HCT116 (cell line): ENCODE data around the gene USP8. TPM values are rescaled to one million over a fixed set of nuclear protein-coding genes. Genes with fewer than 3 reads are reported as not detected.

Source experiments
- ATAC-seq: fragments of 200-7000 bp; cut with Tn5 transposase; 2 replicates; pipeline ENCODE4 v1.9.1; 2020; ENCODE audit warnings: mild to moderate bottlenecking, moderate library complexity
- BruUV-seq: library from RNA; stranded (reverse); fragments of 400-500 nt; replicated peaks from 2 replicates; lab custom pipeline; 2021; lab: Mats Ljungman, UMichigan
- CTCF ChIA-PET: fragments of 300-600 bp; sonication (Branson Sonifier 250); formaldehyde crosslinking; loops from one replicate; lab custom pipeline; 2021; ENCODE audit warnings: antibody characterized with exemption; lab: Charles Lee
- POLR2A ChIA-PET: fragments of 300-600, 350-600 bp; sonication (Branson Sonifier 250); formaldehyde crosslinking; loops from one replicate; lab custom pipeline; 2021; ENCODE audit warnings: antibody characterized with exemption; lab: Charles Lee
- RAD21 ChIA-PET, 2 experiments: fragments of 300-600 bp; sonication (Branson Sonifier 250); formaldehyde crosslinking; loops; one replicate each; lab custom pipeline; 2023; ENCODE audit warnings: low total read pairs in 2 of 2; ENCODE audit not compliant: uncharacterized antibody in 2 of 2, unreplicated experiment in 2 of 2, low non-redundant PET in 1 of 2; lab: Charles Lee
- DNase-seq: peaks from one replicate; pipeline ENCODE4 v3.0.0-alpha.2; 2010; ENCODE audit warnings: low read depth, low spot score
- H2AFZ ChIP-seq: fragments of 200-600 bp; shearing (Covaris generic), sonication (generic); 2 replicates; pipeline ENCODE4 v1.6.1; 2017; ENCODE audit warnings: low read depth, mixed run types, mixed read lengths, antibody characterized with exemption, low read length; ENCODE audit not compliant: poor library complexity, severe bottlenecking
- H3K27ac ChIP-seq: 2 replicates; pipeline ENCODE4 v1.5.1; 2012; ENCODE audit warnings: low read depth, low read length
- H3K27me3 ChIP-seq: fragments of 200-600 bp; sonication (generic); 2 replicates; pipeline ENCODE4 v1.6.1; 2016; ENCODE audit warnings: mixed run types, low read length, mixed read lengths; ENCODE audit not compliant: insufficient read depth
- H3K36me3 ChIP-seq, 2 experiments: fragments of 200-500 bp in 1 of 2; fragments of 200-600 bp in 1 of 2; sonication (Bioruptor generic) in 1 of 2; sonication (generic) in 1 of 2; 2 replicates each; pipeline versions ENCODE4 v1.5.1 to v1.6.1; 2014 to 2016; ENCODE audit warnings: low read length in 2 of 2, inconsistent platforms in 1 of 2, mixed read lengths in 1 of 2, mixed run types in 1 of 2; ENCODE audit not compliant: insufficient read depth in 2 of 2, control insufficient read depth in 1 of 2
- H3K4me1 ChIP-seq, 2 experiments: fragments of 200-600 bp in 1 of 2; sonication (generic) in 1 of 2; 2 replicates each; pipeline versions ENCODE4 v1.5.1 to v1.6.1; 2012 to 2017; ENCODE audit warnings: low read length in 2 of 2, inconsistent platforms in 1 of 2, mild to moderate bottlenecking in 1 of 2, mixed read lengths in 1 of 2, mixed run types in 1 of 2, moderate library complexity in 1 of 2; ENCODE audit not compliant: insufficient read depth in 2 of 2, control insufficient read depth in 1 of 2
- H3K4me2 ChIP-seq: fragments of 200-600 bp; sonication (generic); 2 replicates; pipeline ENCODE4 v1.6.1; 2017; ENCODE audit warnings: mixed run types, low read length, mixed read lengths
- H3K4me3 ChIP-seq, 2 experiments: fragments of 200-600 bp in 1 of 2; sonication (generic) in 1 of 2; replicated peaks in 1 of 2; 2 replicates each; pipeline ENCODE4 v1.5.1; 2011 to 2016; ENCODE audit warnings: low read length in 2 of 2, control low read depth in 1 of 2, low read depth in 1 of 2, mild to moderate bottlenecking in 1 of 2, mixed read lengths in 1 of 2, mixed run types in 1 of 2
- H3K79me2 ChIP-seq: fragments of 200-600 bp; sonication (generic); 2 replicates; pipeline ENCODE4 v1.6.1; 2017; ENCODE audit warnings: mild to moderate bottlenecking, mixed run types, low read length, moderate library complexity, mixed read lengths; ENCODE audit not compliant: insufficient read depth
- H3K9ac ChIP-seq: fragments of 200-600 bp; sonication (generic); 2 replicates; pipeline ENCODE4 v1.6.1; 2016; ENCODE audit warnings: low read length, mixed read lengths
- H3K9me2 ChIP-seq: fragments of 200-600 bp; sonication (generic), shearing (Covaris generic); 2 replicates; pipeline ENCODE4 v1.6.1; 2017; ENCODE audit warnings: mixed run types, mild to moderate bottlenecking, moderate library complexity; ENCODE audit not compliant: insufficient read depth
- H3K9me3 ChIP-seq, 2 experiments: fragments of 200-500 bp in 1 of 2; fragments of 200-600 bp in 1 of 2; sonication (Bioruptor generic) in 1 of 2; sonication (generic) in 1 of 2; 2 replicates each; pipeline ENCODE4 v1.6.1; 2014 to 2017; ENCODE audit warnings: low read length in 2 of 2, mixed read lengths in 2 of 2, inconsistent platforms in 1 of 2, low read depth in 1 of 2, mild to moderate bottlenecking in 1 of 2, mixed run types in 1 of 2, moderate library complexity in 1 of 2; ENCODE audit not compliant: control insufficient read depth in 1 of 2, insufficient read depth in 1 of 2
- H4K20me1 ChIP-seq: fragments of 200-600 bp; sonication (generic), shearing (Covaris generic); 2 replicates; pipeline ENCODE4 v1.6.1; 2017; ENCODE audit warnings: mixed run types, mild to moderate bottlenecking, moderate library complexity; ENCODE audit not compliant: insufficient read depth
- ATF3 ChIP-seq: IDR thresholded peaks from 2 replicates; pipeline ENCODE4 v1.6.1; 2012
- CEBPB ChIP-seq: IDR thresholded peaks from 2 replicates; pipeline ENCODE4 v1.6.1; 2012; ENCODE audit warnings: low read depth
- EGR1 ChIP-seq: IDR thresholded peaks from 2 replicates; pipeline ENCODE4 v1.6.1; 2012; ENCODE audit warnings: low read depth
- ELF1 ChIP-seq: IDR thresholded peaks from 2 replicates; pipeline ENCODE4 v1.6.1; 2012; ENCODE audit warnings: low read depth, borderline replicate concordance
- EZH2phosphoT487 ChIP-seq: fragments of 200-600 bp; IDR thresholded peaks from 2 replicates; pipeline ENCODE4 v1.6.1; 2018; ENCODE audit warnings: antibody characterized with exemption, borderline replicate concordance
- JUND ChIP-seq: IDR thresholded peaks from 2 replicates; pipeline ENCODE4 v1.6.1; 2012
- MAX ChIP-seq: IDR thresholded peaks from 2 replicates; pipeline ENCODE4 v1.6.1; 2012
- POLR2A ChIP-seq: IDR thresholded peaks from 2 replicates; pipeline ENCODE4 v1.7.0; 2011; ENCODE audit warnings: borderline replicate concordance; ENCODE audit not compliant: insufficient read depth, insufficient read length; ENCODE audit errors: extremely low read depth
- POLR2AphosphoS5 ChIP-seq: IDR thresholded peaks from 2 replicates; pipeline ENCODE4 v1.6.1; 2011; ENCODE audit warnings: mild to moderate bottlenecking, low read depth, low read length, moderate library complexity
- RAD21 ChIP-seq: IDR thresholded peaks from 2 replicates; pipeline ENCODE4 v1.6.1; 2012; ENCODE audit warnings: low read depth, mild to moderate bottlenecking
- REST ChIP-seq: IDR thresholded peaks from 2 replicates; pipeline ENCODE4 v1.6.1; 2012; ENCODE audit warnings: low read depth
- SIN3A ChIP-seq: IDR thresholded peaks from 2 replicates; pipeline ENCODE4 v1.6.1; 2012; ENCODE audit warnings: low read depth
- SP1 ChIP-seq: IDR thresholded peaks from 2 replicates; pipeline ENCODE4 v1.6.1; 2012; ENCODE audit warnings: low read depth
- SRF ChIP-seq: IDR thresholded peaks from 2 replicates; pipeline ENCODE4 v1.6.1; 2012; ENCODE audit warnings: low read depth
- TCF7L2 ChIP-seq: IDR thresholded peaks from 2 replicates; pipeline ENCODE4 v1.7.0; 2011; ENCODE audit warnings: borderline replicate concordance, inconsistent platforms; ENCODE audit not compliant: insufficient read depth, insufficient read length; ENCODE audit errors: extremely low read depth
- YY1 ChIP-seq: IDR thresholded peaks from 2 replicates; pipeline ENCODE4 v1.6.1; 2011; ENCODE audit warnings: low read length, low read depth, moderate library complexity, mild to moderate bottlenecking; ENCODE audit not compliant: insufficient replicate concordance; ENCODE audit errors: extremely low read depth
- ZNF274 ChIP-seq: fragments of 200-500 bp; sonication (Bioruptor generic); IDR thresholded peaks from 2 replicates; pipeline ENCODE4 v1.6.1; 2014; ENCODE audit warnings: mild to moderate bottlenecking, low read depth, low read length, inconsistent platforms
- intact Hi-C: fragments of 100-400 bp; cut with micrococcal nuclease; formaldehyde crosslinking; loops from 2 replicates; pipeline ENCODE4 v1.10.0; 2022
- total RNA-seq: library from RNA; stranded (reverse); gene quantifications from one replicate; pipeline ENCODE4 v1.2.1, GENCODE V29; 2021; ENCODE audit not compliant: unreplicated experiment
- TF ChIP-seq, protein P1 (sequence below), 3 experiments: fragments of 200-600 bp in 1 of 3; sonication (generic) in 1 of 3; IDR thresholded peaks in 2 of 3; conservative IDR thresholded peaks in 1 of 3; 2 replicates each; pipeline ENCODE4 v1.5.1; 2012 to 2017; ENCODE audit warnings: low read depth in 2 of 3, low read length in 2 of 3, antibody characterized with exemption in 1 of 3, borderline replicate concordance in 1 of 3, control low read depth in 1 of 3, mild to moderate bottlenecking in 1 of 3, mixed read lengths in 1 of 3, mixed run types in 1 of 3, moderate library complexity in 1 of 3; ENCODE audit not compliant: insufficient read depth in 1 of 3
- TF ChIP-seq, protein P2 (sequence below): IDR thresholded peaks from 2 replicates; pipeline ENCODE4 v1.6.1; 2011; ENCODE audit warnings: mild to moderate bottlenecking, low read length, moderate library complexity; ENCODE audit not compliant: insufficient replicate concordance; ENCODE audit errors: extremely low read depth

USP8 gene
- total RNA-seq, 1 experiment from 2014 or later = 67.9 TPM

DNA sequence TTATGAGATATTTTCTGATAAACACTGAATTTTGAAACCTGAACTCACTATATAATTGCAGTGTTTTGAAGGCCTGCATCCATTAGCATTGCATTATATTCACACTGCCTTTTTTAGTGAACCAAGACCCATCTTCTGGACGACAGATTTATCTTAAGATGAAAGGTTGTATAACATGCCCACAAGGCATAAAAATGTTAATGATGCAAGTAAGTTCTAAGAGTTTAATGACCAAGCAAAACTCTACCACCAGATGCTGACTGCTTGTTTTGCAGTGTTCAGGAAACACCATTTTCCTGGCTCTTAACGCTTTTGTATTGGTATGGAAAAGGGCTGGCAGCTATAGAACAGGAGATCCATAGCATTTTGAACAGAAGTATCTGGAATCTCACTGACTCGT is 76.1 kb downstream of the USP8 start:
- H3K36me3 ChIP-seq = peaks cover 22 to 36% of the 10 kb centered on the region in 2 experiments

More for the DNA sequence above, 76.1 kb downstream of the USP8 start:
- no peaks in the 10 kb centered on the region for H3K9me2 ChIP-seq
- H3K9me3 ChIP-seq = no peaks in the 10 kb centered on the region
- H3K79me2 ChIP-seq = no peaks in the 10 kb centered on the region
- ChIA-PET CTCF (no interaction called here), RAD21 (no interaction called here), POLR2A (interaction anchor here (0.7 kb wide), 1 partner anchor 87 kb away, joined by 3 read pairs; no protein-coding TSS in a partner anchor)
- intact Hi-C loops = no loop called here
- no TSS peak for BruUV-seq
- no peak overlapping the region for H3K4me2 ChIP-seq
- no peaks in the 10 kb centered on the region for H3K4me1 ChIP-seq
- DNase-seq (no peak), ATAC-seq (no peak)
- H3K27ac ChIP-seq = no peak overlapping the region
- H3K4me3 ChIP-seq = no peak overlapping the region
- no peak overlapping the region for H3K9ac ChIP-seq
- TF ChIP-seq ATF3 (no peak), MAX (no peak), SIN3A (no peak), YY1 (no peak), RAD21 (no peak), SP1 (no peak), EZH2phosphoT487 (no peak), SRF (no peak), REST (no peak), POLR2A (no peak), ZNF274 (no peak), TCF7L2 (no peak), EGR1 (no peak), CEBPB (no peak), ELF1 (no peak), POLR2AphosphoS5 (no peak), JUND (no peak)
- TF ChIP-seq, protein P1, sequence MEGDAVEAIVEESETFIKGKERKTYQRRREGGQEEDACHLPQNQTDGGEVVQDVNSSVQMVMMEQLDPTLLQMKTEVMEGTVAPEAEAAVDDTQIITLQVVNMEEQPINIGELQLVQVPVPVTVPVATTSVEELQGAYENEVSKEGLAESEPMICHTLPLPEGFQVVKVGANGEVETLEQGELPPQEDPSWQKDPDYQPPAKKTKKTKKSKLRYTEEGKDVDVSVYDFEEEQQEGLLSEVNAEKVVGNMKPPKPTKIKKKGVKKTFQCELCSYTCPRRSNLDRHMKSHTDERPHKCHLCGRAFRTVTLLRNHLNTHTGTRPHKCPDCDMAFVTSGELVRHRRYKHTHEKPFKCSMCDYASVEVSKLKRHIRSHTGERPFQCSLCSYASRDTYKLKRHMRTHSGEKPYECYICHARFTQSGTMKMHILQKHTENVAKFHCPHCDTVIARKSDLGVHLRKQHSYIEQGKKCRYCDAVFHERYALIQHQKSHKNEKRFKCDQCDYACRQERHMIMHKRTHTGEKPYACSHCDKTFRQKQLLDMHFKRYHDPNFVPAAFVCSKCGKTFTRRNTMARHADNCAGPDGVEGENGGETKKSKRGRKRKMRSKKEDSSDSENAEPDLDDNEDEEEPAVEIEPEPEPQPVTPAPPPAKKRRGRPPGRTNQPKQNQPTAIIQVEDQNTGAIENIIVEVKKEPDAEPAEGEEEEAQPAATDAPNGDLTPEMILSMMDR (IDR thresholded peaks at IDR 0.05 in 2 of 3, conservative IDR thresholded peaks at IDR 0.05 in 1 of 3; ENCODE audit: borderline replicate concordance in 1 of 3, insufficient read depth in 1 of 3, low read depth in 2 of 3, low read length in 2 of 3) = no peak
- TF ChIP-seq, protein P2, sequence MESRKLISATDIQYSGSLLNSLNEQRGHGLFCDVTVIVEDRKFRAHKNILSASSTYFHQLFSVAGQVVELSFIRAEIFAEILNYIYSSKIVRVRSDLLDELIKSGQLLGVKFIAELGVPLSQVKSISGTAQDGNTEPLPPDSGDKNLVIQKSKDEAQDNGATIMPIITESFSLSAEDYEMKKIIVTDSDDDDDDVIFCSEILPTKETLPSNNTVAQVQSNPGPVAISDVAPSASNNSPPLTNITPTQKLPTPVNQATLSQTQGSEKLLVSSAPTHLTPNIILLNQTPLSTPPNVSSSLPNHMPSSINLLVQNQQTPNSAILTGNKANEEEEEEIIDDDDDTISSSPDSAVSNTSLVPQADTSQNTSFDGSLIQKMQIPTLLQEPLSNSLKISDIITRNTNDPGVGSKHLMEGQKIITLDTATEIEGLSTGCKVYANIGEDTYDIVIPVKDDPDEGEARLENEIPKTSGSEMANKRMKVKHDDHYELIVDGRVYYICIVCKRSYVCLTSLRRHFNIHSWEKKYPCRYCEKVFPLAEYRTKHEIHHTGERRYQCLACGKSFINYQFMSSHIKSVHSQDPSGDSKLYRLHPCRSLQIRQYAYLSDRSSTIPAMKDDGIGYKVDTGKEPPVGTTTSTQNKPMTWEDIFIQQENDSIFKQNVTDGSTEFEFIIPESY = no peak
- H2AFZ ChIP-seq = no peak overlapping the region
- no peaks in the 10 kb centered on the region for H3K27me3 ChIP-seq
- H4K20me1 ChIP-seq = no peaks in the 10 kb centered on the region
